Stimulated activated CD8-positive, alpha-beta memory T cell treated with anti-CD3 and anti-CD28 coated beads, Interleukin-7, amount 100 ng/mL, for 4 hours (primary cell): ENCODE results near the gene SLC7A11.

ENCODE experiments used
- DNase-seq, 2 donors: peaks; one replicate each; pipeline ENCODE4 v3.0.0-alpha.2; 2020; ENCODE audit warnings: low read depth in 2 of 2

SLC7A11 gene

DNA sequence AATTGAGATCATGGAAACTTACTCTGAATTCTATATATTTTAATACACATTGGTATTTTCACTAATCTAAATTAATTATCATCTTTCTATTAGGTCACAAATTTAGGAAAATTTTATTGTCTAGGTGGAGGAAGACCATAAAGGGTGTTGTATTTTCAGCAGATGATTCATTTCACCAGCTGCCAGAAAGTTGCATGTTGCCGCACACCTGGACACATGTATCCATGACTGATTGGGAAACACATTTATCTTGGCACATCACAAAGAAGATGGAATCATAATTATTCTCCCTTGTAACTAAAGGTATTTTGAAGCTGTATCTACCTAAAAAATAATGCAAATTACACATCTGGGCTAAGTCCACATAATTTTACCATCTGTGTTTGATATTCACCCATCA, 33.1 kb downstream of the SLC7A11 start:
- no peak for DNase-seq

DNA sequence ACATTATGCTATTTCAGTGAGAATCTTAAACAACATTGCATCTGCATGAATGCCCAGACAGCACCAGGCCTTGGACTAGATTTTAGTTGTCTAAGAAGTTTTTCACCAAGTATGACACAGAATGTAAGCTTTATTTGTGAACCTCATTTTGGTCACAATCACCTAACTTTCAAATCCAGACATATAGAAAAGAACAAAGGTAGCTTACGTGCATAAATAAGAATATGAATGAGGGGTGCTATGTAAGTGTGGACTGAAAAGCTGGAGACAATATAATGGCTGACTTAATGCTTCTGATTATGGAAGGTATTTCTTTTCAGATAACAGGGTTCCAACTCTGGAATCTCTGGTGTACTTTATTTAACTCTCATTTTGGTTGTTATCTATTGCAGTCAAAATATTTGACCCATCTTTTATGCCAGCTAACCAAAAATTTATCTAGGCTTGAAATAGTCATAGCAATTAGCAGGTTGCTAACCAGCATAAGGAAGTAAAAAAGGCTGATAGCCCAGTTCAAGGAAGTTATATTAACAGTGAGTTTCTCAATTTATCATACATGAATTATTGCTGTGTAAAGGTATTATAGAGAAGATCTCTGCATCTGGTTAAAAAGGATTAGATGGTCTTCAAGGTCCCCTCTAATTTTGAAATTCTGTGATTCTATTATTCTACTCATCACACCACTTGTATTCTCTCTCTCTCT, 36.5 kb downstream of the SLC7A11 start:
- DNase-seq = no peak

DNA sequence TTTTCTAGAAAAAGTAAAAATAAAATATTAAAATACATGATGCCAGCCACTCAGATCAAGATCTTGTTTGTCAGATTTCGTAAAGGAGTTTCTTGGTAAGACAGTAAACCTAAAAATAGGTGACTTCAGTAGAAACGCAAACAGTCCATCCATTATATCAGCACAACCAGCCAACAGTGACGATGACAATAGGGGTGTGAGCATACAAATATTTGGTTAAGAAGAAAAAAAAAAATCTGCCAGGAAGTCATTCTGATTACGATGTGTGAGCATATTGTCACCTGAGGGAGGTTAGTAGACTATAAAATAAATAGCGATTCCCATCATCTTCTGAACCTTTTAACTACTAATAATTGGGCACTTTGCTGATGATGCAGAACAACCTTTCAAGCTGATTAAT, 37.6 kb downstream of the SLC7A11 start:
- DNase-seq = no peak

DNA sequence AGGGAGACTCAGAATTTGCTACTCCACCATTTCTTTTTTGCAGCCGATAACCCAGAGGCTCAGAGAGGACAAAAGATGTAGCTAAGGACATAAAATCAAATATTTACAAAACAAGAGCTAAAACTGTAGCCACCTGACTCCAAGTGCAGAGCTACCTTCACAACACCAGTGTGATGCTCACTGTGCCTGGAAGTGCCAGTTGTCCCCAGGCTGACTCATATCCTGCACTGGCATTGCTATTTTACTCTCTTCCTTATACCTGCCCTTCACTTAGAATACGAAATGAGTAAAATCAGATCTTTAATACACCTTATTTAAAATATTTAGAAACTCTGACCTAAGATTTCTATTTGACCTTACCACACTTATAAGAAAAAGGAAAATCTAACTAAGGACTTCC, 39.5 kb downstream of the SLC7A11 start:
- no peak for DNase-seq

DNA sequence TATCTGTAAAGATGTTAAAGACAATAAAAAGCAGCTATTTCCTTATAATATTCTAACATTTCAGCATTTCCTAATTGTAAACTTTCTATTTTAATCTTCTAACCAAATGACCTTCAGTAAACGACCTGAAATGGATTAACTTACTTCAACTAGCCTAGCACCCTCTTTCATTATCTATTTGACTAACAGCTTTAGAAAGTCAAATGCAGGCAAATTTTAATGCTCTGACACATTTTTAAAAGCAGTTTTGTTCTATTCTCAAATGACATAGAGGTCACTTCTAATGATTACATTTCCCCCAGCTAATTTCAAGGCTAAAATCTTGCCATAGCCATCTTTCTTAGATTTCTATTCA, 41.9 kb downstream of the SLC7A11 start:
- no peak for DNase-seq

DNA sequence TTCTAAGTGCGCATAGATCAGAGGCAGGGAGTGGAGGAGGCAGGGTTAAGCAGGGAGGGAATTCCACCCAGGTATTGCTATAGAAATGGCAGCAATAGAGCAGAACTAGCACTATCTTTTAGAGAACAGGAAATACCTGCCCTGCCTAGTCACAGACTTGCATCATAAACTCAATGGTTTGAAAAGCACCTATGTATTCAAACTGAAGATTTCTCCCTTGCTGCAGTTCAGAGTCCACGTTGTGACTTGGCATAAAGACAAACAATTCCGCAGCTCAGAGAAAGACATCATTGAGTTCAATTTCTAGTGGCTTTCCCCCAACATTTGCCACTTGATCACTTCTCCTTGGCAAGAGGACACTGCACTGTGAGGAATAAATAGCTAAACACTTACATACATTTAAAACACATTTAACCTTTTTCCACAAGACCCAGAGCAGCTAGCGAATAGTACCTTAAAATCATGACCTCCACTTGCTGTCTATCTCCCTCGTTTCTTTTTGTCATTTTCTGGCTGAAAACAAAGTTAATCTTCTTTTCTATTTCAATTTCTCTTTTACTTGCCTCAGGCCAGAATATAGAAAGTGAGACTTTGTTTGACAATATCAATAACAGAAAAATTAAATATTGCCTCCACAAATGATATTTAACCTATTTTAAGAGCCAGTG, 42.4 kb downstream of the SLC7A11 start:
- DNase-seq = no peak

DNA sequence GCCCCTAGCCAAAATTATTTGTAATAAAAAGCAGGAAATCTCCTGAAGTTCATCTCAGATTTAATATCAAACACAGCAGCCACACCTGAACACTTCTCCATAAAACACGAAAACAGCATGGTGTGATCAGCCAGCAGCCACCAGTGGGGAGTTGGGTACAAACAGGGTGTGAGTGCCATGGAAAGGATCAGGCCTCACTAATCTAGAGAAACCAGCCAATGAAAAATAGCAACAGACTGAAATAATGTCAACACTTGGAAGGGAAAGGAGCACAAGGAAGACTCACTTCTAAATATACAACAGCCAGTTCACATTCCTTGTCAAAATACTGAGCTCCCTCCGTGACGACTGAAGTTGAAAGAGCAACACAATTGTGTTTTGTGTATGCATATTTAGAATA, 46.0 kb downstream of the SLC7A11 start:
- DNase-seq = no peak

DNA sequence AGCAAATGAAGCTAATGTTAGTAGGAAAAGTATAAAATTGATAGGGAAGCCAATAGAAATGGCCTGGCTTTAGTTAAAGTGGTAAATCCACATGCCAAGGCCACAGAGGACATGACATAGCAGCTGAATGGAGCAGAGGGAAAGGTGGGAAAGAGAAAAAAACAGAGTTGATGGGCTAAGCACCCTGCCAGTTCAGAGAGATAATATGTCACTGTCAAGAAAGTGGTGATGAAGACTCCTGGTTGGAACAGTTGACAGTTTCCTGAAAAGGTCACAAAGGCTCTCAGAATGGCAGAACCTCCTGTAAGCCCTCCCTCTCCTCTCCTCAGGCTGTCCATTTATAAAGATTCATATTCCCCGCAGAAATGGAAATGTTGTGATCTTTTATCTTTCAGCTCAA, 48.2 kb downstream of the SLC7A11 start:
- no peak for DNase-seq

DNA sequence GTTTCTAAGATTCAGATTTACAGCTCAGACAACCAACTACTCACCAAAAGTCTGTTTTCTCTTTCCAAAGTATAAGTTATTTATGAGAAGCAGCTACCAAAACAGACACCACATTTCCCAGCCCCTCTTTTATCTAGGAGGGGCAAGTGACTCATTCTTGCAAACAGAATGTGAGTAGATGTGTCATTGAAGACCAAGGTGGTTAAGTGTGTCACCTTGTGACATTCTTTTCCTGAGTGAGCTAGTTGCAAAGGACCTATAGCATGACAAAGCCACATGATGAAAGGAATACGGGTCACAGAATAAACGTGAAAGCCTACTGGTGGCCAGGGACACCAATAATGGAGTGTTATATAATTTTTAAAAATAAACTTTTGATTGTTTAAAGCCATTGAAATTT, 50.0 kb downstream of the SLC7A11 start:
- DNase-seq = no peak

DNA sequence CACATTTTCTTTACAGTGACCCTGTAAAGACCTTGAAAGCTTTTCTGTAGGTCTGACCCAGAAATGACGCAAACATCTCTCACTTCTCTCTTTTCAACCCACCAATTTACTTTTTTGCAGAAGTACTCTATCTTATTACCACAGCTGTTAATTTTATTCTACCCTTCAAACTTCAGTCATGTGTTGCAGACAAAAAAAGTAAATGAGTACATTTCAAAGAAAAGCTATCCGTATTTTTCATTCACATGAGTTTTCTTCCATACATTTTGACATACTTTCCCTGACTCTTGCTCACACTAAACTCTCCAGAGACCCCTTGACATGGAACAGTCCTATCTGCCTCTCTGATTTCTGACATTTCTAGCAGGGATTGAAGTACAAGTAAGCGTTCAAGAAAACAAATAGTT, 51.7 kb downstream of the SLC7A11 start:
- no peak for DNase-seq

DNA sequence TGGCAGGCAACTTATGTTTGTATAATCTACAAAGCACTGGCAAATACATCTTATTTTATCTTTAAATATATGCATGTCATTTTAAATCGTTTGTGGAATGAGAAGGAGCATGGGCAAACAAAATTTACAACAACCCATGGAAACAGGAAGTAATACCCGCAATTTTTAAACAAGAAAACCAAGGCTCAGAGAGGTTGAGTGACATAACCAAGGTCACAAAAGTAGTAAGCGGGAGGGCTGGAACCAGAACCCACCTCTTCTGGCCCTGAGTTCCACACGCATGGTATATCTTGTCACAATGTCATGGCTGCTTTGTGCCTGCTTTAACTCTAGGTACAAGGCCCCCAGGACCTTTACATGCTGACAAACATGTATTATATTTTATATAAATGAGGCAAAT, 52.9 kb downstream of the SLC7A11 start:
- no peak for DNase-seq

DNA sequence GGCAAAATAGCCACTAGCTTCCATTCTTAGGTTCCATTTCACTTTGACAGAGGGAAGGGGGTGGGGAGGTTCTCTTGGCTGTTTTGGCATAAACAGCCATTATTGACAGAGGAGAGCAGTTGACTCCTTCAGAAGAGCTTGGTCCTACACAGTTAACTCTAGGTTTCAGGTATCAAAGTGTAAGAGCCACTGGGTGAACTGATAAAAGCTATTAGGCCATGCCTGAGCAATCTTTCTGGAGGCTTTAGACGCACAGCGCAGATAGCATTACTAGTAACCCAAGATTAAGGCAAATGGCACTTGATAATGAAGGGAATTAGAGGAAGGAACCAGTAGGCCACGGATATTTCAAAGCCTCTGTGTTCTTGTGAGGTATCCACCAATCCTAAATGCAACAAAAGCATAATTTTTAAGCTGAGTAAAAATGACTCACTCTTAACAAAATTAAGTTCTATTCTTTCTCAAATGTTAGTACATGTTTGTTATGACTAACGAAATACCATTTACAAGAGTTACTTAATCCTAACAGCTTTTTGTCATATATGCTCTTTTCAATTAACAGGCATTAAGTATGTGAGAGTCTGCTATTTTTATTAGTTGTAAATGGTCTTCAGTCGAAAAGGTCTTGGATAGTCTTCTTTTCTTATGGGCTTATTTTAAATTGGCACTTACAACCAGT, 53.6 kb downstream of the SLC7A11 start:
- no peak for DNase-seq

DNA sequence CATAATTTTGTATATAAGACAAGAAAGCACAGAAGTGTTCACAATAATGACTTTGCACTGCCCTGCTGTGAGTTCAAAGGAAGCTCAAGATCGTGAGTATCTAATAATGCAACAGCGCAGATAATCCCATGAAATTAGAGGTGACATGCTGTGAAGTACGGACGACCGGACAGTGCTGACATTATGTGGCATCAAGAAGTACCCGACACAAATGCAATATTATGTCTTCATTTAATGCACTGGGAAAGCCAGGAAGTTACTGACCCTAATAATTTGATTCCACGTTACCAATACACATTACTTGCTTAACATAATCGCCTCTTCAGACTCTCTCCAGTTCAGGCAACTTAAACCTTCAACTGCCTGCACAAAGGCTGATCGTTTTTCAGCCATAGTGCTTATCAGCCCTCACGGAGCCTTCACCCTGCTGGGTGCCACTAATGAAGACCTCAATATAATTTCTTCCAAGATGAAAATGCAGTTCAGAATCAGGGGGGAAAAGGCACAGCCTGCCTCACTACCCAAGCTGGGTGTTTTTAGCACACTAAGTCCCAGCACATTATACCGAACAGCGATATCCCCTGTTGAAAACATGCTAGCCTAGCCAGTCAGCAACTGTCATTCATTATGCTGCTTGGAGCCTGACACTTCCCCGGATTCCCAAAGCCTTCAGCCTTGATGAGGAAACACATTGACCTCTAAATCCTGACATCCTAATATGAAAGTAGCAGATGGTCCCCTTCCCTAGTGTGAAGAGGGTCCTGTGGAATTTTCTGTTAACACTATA, 56.1 kb downstream of the SLC7A11 start:
- DNase-seq = no peak

DNA sequence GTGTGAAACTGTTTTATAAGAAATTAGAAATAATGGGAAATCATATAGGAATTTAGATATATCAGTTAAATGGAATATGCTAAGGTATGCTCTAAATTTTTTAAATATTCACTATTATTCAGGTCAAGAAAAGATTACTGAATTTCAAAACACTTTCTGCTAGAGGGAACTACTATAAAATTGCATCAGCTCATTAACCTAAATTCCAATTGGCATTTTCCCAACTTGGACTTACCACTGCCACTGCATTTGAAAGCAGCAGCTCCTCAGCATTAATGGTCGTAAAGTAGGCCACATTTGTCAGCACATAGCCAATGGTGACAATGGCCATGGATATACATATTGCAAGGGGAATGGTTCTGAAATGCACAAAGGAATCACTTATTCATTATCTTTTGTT, 57.3 kb downstream of the SLC7A11 start:
- DNase-seq = no peak

DNA sequence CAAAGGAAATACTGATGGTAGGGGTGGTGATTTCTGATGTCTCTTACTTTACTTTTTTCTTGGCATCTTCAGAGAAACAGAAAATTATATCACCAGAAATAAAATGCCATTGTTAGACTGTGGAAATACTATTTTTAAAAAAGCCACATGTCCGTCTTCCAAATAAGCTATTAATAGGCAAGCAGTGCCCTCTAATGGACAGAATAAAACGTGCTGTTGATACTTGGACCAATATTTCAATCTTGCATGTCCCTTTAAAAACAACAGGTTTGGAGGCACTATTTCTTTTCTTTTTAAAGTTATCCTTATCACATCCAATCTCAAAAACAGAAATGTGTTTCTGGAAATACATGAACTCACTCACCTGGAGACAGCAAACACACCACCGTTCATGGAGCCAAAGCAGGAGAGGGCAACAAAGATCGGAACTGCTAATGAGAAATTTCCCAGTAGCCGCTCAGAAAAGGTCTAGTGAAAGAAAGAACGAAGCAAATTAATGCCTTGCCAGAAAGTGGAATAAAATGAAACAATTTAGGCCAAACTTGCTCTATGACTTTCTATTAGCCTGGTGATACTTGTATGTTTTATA, 59.2 kb downstream of the SLC7A11 start:
- no peak for DNase-seq

DNA sequence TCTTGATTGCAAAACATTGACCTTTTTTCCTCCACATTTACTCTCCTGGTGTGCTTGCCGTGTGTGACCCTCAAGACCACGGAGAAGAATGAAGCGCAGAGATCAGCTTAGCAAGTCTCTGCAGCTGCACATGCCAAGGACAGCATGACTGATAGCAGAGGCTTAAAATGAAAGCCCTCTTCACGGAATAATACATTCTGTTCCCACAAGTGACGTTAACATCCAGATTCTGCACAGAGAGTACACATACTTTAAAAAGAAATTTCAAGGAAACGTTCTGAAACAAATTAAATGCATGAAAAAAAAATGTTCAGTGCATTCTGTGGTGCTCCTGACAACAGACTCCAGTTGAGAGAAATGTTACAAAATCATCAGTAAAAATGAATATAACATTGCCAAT, 60.9 kb downstream of the SLC7A11 start:
- no peak for DNase-seq

DNA sequence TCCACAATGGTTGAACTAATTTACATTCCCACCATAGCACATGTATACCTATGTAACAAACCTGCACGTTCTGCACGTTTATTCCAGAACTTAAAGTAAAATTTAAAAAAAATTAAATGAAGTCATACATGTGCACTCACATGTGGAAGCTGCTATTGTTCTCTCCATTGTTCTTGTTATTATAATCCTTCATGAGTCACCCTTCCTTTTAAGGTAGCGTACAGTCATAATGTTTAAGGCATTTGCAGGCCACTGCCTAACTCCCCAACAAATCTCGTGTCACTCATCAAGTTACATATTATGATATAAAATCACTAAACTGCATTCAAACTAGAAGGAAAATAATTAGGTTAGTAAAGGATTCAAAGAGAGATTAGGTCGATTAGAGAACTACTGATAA, 63.6 kb downstream of the SLC7A11 start:
- no peak for DNase-seq

DNA sequence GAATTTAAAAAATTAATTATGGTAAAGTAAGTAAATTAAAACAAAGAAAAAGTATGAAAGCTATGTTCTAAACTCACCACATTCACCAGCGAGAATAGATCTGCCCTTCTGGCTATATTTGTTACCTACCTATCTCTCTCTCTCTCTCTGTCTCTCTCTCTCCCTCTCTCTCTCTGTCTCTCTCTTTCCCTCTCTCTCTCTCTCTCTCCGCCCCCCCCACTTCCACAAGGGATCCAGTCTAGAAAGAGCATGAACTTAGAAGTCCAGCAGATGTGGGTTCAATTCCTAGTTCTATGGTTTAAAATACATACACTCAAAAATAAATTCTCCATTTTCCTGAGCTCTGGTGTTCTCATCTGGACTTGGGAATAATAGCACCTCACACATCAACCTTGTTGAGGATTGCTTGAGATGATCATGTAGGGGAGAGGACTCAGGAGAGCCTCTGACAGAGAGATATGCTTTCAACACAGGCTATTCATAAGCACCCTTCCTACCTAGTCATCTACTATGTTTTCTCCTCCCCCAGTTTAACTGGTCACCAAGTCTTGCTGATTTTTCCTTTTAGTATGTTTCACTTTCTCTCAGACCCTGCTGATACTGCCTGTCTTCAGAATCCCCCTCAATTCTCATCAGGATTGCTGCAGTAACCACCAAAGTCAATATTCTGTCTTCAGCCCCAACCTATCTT, 64.7 kb downstream of the SLC7A11 start:
- no peak for DNase-seq

DNA sequence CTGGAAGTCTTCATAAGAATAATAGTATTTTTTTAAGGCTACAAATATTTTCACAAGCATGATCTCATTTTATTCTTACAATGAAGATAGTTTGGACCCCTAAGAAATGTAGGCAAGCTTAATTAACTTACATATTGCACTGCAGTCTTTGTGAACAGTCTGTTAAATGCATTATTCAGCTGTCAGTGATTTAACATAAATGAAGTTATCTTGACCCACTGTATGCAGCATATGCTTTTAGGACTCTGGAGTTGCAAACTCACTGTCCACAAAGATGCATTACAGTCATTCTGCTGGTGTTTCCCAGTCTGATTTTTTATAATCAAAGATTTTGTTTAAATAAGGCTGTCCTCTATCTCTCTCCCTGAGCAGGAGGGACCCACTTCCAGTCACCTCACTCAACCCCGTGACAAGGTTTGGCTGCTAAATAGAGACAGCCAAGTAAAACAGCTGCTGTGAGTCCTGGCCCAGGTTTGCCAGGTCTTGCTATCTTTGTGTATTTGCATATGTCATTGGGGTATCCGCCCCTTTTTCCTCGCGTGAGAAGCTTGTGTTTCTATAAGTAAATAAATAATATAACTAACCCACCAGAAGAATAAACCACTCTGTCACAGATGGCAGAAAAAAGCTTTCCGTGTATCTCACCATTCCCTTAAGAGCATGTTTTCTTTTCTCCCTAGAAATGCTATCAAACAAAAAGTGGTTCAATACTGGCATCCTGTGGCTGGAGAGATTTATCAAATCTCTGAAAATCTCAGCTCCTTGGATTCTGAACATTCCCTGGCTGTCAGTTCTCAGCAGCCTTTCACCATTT, 67.0 kb downstream of the SLC7A11 start:
- DNase-seq = no peak

DNA sequence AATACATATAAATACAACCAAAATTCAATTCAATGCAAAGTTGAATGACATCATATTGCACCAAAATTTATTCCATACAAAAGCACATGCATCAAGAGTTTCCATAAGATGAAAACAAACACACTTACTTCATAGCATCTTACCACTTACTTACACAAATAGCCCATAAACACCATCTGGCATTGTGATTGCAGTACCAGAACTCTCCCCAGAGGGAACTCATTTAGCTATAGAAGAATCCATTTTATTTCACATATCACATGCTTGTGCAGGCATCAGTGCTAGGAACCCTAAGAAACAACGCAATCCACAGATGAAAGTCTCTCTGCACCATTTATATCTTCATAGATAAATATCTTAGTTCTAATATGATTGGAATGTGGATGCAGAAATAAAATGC, 77.9 kb downstream of the SLC7A11 start:
- DNase-seq = no peak

DNA sequence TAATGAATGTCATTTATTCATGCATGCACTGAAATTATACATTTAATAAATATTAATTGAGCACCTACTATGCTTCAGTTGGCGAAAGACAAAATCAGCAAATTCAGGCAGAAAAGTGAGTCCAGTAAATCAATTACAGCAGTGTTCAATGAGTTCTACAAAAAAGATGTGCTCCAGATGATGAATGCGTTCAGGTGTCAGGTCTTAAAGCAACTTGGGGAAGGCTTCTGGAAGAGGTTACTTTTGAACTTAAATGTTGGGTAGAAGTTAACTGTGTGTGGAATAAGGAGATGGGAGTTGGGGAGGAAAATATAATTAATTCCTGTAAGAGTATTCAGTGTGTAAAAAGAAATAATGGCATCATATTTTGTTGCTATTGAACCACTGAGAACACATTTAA, 79.0 kb downstream of the SLC7A11 start:
- DNase-seq = no peak
